Activated B cell treated with CpG ODN at 0.5 μM for 24 hours (primary cell): ENCODE data around the gene YEATS2. TPM values are rescaled to one million over a fixed set of nuclear protein-coding genes. Genes with fewer than 3 reads are reported as not detected.

Experiments used
- ATAC-seq: fragments of 200-7000 bp; cut with Tn5 transposase; one replicate; pipeline ENCODE4 v1.10.0; 2021; ENCODE audit warnings: low read depth, mild to moderate bottlenecking, moderate library complexity
- CTCF ChIA-PET: fragments of 350-600 bp; sonication (Branson Sonifier 250); formaldehyde crosslinking; loops from one replicate; lab custom pipeline; 2021; ENCODE audit warnings: antibody characterized with exemption; lab: Charles Lee
- POLR2A ChIA-PET: fragments of 350-600 bp; sonication (Branson Sonifier 250); formaldehyde crosslinking; loops from one replicate; lab custom pipeline; 2021; ENCODE audit warnings: antibody characterized with exemption; lab: Charles Lee
- DNase-seq: peaks from one replicate; pipeline ENCODE4 v3.0.0; 2022
- H3K27ac Mint-ChIP-seq: one replicate; pipeline ENCODE4 v1.8.0; 2020; ENCODE audit warnings: mixed read lengths
- H3K27me3 Mint-ChIP-seq: one replicate; pipeline ENCODE4 v1.8.0; 2021; ENCODE audit warnings: mixed read lengths
- H3K36me3 Mint-ChIP-seq: one replicate; pipeline ENCODE4 v1.8.0; 2021; ENCODE audit warnings: low read depth, mixed read lengths
- H3K4me1 Mint-ChIP-seq: one replicate; pipeline ENCODE4 v1.8.0; 2021; ENCODE audit warnings: mixed read lengths
- H3K4me3 Mint-ChIP-seq: one replicate; pipeline ENCODE4 v1.8.0; 2020; ENCODE audit warnings: mild to moderate bottlenecking, mixed read lengths
- H3K9me3 Mint-ChIP-seq: one replicate; pipeline ENCODE4 v1.8.0; 2020; ENCODE audit warnings: mixed read lengths
- CTCF ChIP-seq: fragments of 200-600 bp; IDR thresholded peaks from one replicate; pipeline ENCODE4 v1.8.0; 2022; ENCODE audit warnings: antibody characterized with exemption, mild to moderate bottlenecking
- intact Hi-C: fragments of 100-400 bp; cut with micrococcal nuclease; formaldehyde crosslinking; loops from one replicate; pipeline ENCODE4 v1.15.1; 2024
- total RNA-seq: library from RNA; stranded (reverse); gene quantifications from 2 replicates; pipeline ENCODE4 v1.2.3, GENCODE V29; 2022

YEATS2 gene
- total RNA-seq, 1 donor from 2014 or later, result 26.2 TPM

- H3K4me3 Mint-ChIP-seq, result peak overlapping the region; percentile 75
- DNase-seq (no peak), ATAC-seq (no peak)
- H3K27me3 Mint-ChIP-seq, result no peaks in the 10 kb centered on the region
- H3K9me3 Mint-ChIP-seq, result no peaks in the 10 kb centered on the region
- H3K36me3 Mint-ChIP-seq, result peaks cover 33% of the 10 kb centered on the region
- intact Hi-C loops, result no loop called here
- ChIA-PET POLR2A (no interaction called here), CTCF (no interaction called here)
- no peak for TF ChIP-seq CTCF
- peaks cover 15% of the 10 kb centered on the region for H3K4me1 Mint-ChIP-seq
- H3K27ac Mint-ChIP-seq, result no peak overlapping the region
Observed at GRCh38 chr3:183826448-183827250, 129.1 kb downstream of the YEATS2 start.

- no peaks in the 10 kb centered on the region for H3K9me3 Mint-ChIP-seq
- TF ChIP-seq CTCF, result no peak
- ChIA-PET CTCF (no interaction called here), POLR2A (no interaction called here)
- peaks cover 15% of the 10 kb centered on the region for H3K4me1 Mint-ChIP-seq
- intact Hi-C loops, result no loop called here
- no peak overlapping the region for H3K4me3 Mint-ChIP-seq
- peaks cover 43% of the 10 kb centered on the region for H3K36me3 Mint-ChIP-seq
- DNase-seq (no peak), ATAC-seq (no peak)
- H3K27ac Mint-ChIP-seq, result no peak overlapping the region
- H3K27me3 Mint-ChIP-seq, result no peaks in the 10 kb centered on the region
Observed at GRCh38 chr3:183827809-183828537, 130.4 kb downstream of the YEATS2 start.

GRCh38 chr3:183828538-183828870 is 130.9 kb downstream of the YEATS2 start:
- Mint-ChIP-seq H3K27ac (no peak overlapping the region), H3K27me3 (no peaks in the 10 kb centered on the region), H3K4me3 (no peak overlapping the region), H3K9me3 (no peaks in the 10 kb centered on the region), H3K4me1 (peaks cover 15% of the 10 kb centered on the region), H3K36me3 (peaks cover 48% of the 10 kb centered on the region)
- CTCF ChIA-PET, result no interaction called here
- intact Hi-C loops, result no loop called here
- TF ChIP-seq CTCF, result no peak
- DNase-seq (no peak), ATAC-seq (no peak)
- POLR2A ChIA-PET, result no interaction called here

GRCh38 chr3:183829466-183829865 is 131.9 kb downstream of the YEATS2 start:
- intact Hi-C loops, result no loop called here
- ChIA-PET CTCF (no interaction called here), POLR2A (no interaction called here)
- Mint-ChIP-seq H3K36me3 (peaks cover 56% of the 10 kb centered on the region), H3K4me1 (peaks cover 8% of the 10 kb centered on the region), H3K27ac (no peak overlapping the region), H3K27me3 (no peaks in the 10 kb centered on the region), H3K9me3 (no peaks in the 10 kb centered on the region), H3K4me3 (no peak overlapping the region)
- TF ChIP-seq CTCF, result no peak
- DNase-seq (no peak), ATAC-seq (no peak)

DNA sequence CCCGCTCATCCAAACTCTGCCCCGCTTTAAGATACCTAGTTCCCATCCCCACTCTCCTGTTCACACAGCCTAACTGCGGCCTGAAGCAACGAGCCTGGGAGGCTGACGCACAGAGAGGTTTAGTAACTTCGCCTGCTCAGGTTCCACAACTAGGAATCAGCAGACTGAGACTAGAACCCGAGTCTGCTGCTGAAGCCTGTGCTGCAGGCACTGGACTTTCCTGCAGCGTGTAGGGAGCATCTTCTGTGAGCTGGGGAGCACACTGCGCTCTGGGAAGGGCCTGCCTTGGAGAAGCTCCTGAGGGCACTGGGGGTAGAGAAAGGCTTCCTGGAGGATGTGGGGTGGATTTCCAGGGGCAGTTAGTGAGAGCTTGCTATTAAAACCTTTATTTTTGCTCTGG is 132.6 kb downstream of the YEATS2 start:
- no peak for DNase-seq
- H3K9me3 Mint-ChIP-seq, result no peaks in the 10 kb centered on the region
- no peak for TF ChIP-seq CTCF
- H3K36me3 Mint-ChIP-seq, result peaks cover 60% of the 10 kb centered on the region
- peaks cover 5% of the 10 kb centered on the region for H3K4me1 Mint-ChIP-seq
- ATAC-seq, result no peak
- intact Hi-C loops, result no loop called here
- ChIA-PET POLR2A (no interaction called here), CTCF (no interaction called here)
- H3K27ac Mint-ChIP-seq, result no peak overlapping the region
- H3K27me3 Mint-ChIP-seq, result no peaks in the 10 kb centered on the region
- no peak overlapping the region for H3K4me3 Mint-ChIP-seq
